ENCODE measurements around the gene ASPSCR1. TPM values are rescaled to one million over a fixed set of nuclear protein-coding genes. Genes with fewer than 3 reads are reported as not detected.

ASPSCR1 gene
- total RNA-seq, 2 donors from 2014 or later = 21.6 to 46.8 TPM

GRCh38 chr17:82000803-82001570 is 23.6 kb downstream of the ASPSCR1 start:
- no peaks in the 10 kb centered on the region for H3K36me3 Mint-ChIP-seq
- no peaks in the 10 kb centered on the region for H3K27me3 Mint-ChIP-seq
- no peak for DNase-seq (ENCODE audit: low spot score)
- H3K27ac Mint-ChIP-seq = no peak overlapping the region
- H3K4me1 Mint-ChIP-seq (ENCODE audit: low read depth in 2 of 2) = no peaks in the 10 kb centered on the region
- H3K4me3 Mint-ChIP-seq = no peak overlapping the region
- no peaks in the 10 kb centered on the region for H3K9me3 Mint-ChIP-seq
- ATAC-seq = peak in 1 of 2 donors; percentile 24

- Mint-ChIP-seq H3K36me3 (no peaks in the 10 kb centered on the region), H3K27me3 (no peaks in the 10 kb centered on the region), H3K4me1 (ENCODE audit: low read depth in 2 of 2) (no peaks in the 10 kb centered on the region), H3K27ac (no peak overlapping the region), H3K4me3 (no peak overlapping the region), H3K9me3 (no peaks in the 10 kb centered on the region)
- no peak for ATAC-seq
- no peak for DNase-seq (ENCODE audit: low spot score)
Observed at GRCh38 chr17:82001571-82002056, 24.2 kb downstream of the ASPSCR1 start.

- no peak for ATAC-seq
- Mint-ChIP-seq H3K4me3 (no peak overlapping the region), H3K27ac (no peak overlapping the region)
Observed at GRCh38 chr17:82003411-82004381, 26.3 kb downstream of the ASPSCR1 start.

GRCh38 chr17:82004517-82005455 is 27.4 kb downstream of the ASPSCR1 start:
- no peaks in the 10 kb centered on the region for H3K4me1 Mint-ChIP-seq (ENCODE audit: low read depth in 2 of 2)
- H3K27me3 Mint-ChIP-seq = no peaks in the 10 kb centered on the region
- no peaks in the 10 kb centered on the region for H3K9me3 Mint-ChIP-seq
- no peaks in the 10 kb centered on the region for H3K36me3 Mint-ChIP-seq
- no peak overlapping the region for H3K27ac Mint-ChIP-seq
- H3K4me3 Mint-ChIP-seq = no peak overlapping the region
- DNase-seq (ENCODE audit: low spot score) = no peak
- ATAC-seq = no peak

More at GRCh38 chr17:82003411-82004381, 26.3 kb downstream of the ASPSCR1 start:
- Mint-ChIP-seq H3K4me1 (ENCODE audit: low read depth in 2 of 2) (no peaks in the 10 kb centered on the region), H3K9me3 (no peaks in the 10 kb centered on the region), H3K27me3 (no peaks in the 10 kb centered on the region), H3K36me3 (no peaks in the 10 kb centered on the region)
- DNase-seq (ENCODE audit: low spot score) = no peak

- ATAC-seq = no peak
- no peaks in the 10 kb centered on the region for H3K36me3 Mint-ChIP-seq
- no peaks in the 10 kb centered on the region for H3K4me1 Mint-ChIP-seq (ENCODE audit: low read depth in 2 of 2)
- no peaks in the 10 kb centered on the region for H3K9me3 Mint-ChIP-seq
- H3K4me3 Mint-ChIP-seq = no peak overlapping the region
- no peaks in the 10 kb centered on the region for H3K27me3 Mint-ChIP-seq
- H3K27ac Mint-ChIP-seq = no peak overlapping the region
- DNase-seq (ENCODE audit: low spot score) = no peak
Observed at GRCh38 chr17:82005701-82006348, 28.4 kb downstream of the ASPSCR1 start.

GRCh38 chr17:82006468-82007227 is 29.2 kb downstream of the ASPSCR1 start:
- Mint-ChIP-seq H3K9me3 (no peaks in the 10 kb centered on the region), H3K4me3 (no peak overlapping the region), H3K36me3 (no peaks in the 10 kb centered on the region), H3K4me1 (ENCODE audit: low read depth in 2 of 2) (no peaks in the 10 kb centered on the region), H3K27me3 (no peaks in the 10 kb centered on the region), H3K27ac (no peak overlapping the region)
- DNase-seq (ENCODE audit: low spot score) (no peak), ATAC-seq (no peak)

- Mint-ChIP-seq H3K27me3 (no peaks in the 10 kb centered on the region), H3K36me3 (no peaks in the 10 kb centered on the region), H3K27ac (no peak overlapping the region), H3K4me3 (no peak overlapping the region), H3K9me3 (no peaks in the 10 kb centered on the region), H3K4me1 (ENCODE audit: low read depth in 2 of 2) (no peaks in the 10 kb centered on the region)
- ATAC-seq (no peak), DNase-seq (ENCODE audit: low spot score) (no peak)
Observed at GRCh38 chr17:82007228-82007494, 29.7 kb downstream of the ASPSCR1 start.

GRCh38 chr17:82007495-82008257 is 30.2 kb downstream of the ASPSCR1 start:
- no peak overlapping the region for H3K27ac Mint-ChIP-seq
- ATAC-seq (no peak), DNase-seq (ENCODE audit: low spot score) (no peak)
- H3K4me3 Mint-ChIP-seq = no peak overlapping the region
- no peaks in the 10 kb centered on the region for H3K36me3 Mint-ChIP-seq
- no peaks in the 10 kb centered on the region for H3K4me1 Mint-ChIP-seq (ENCODE audit: low read depth in 2 of 2)
- H3K9me3 Mint-ChIP-seq = no peaks in the 10 kb centered on the region
- H3K27me3 Mint-ChIP-seq = no peaks in the 10 kb centered on the region

GRCh38 chr17:82008258-82008940 is 31.0 kb downstream of the ASPSCR1 start:
- Mint-ChIP-seq H3K4me3 (no peak overlapping the region), H3K36me3 (no peaks in the 10 kb centered on the region), H3K9me3 (no peaks in the 10 kb centered on the region), H3K27me3 (no peaks in the 10 kb centered on the region), H3K27ac (no peak overlapping the region), H3K4me1 (ENCODE audit: low read depth in 2 of 2) (no peaks in the 10 kb centered on the region)
- no peak for ATAC-seq
- DNase-seq (ENCODE audit: low spot score) = no peak

- ATAC-seq = no peak
- Mint-ChIP-seq H3K9me3 (no peaks in the 10 kb centered on the region), H3K36me3 (no peaks in the 10 kb centered on the region), H3K27me3 (no peaks in the 10 kb centered on the region), H3K4me1 (ENCODE audit: low read depth in 2 of 2) (no peaks in the 10 kb centered on the region), H3K27ac (no peak overlapping the region), H3K4me3 (no peak overlapping the region)
- DNase-seq (ENCODE audit: low spot score) = no peak
Observed at GRCh38 chr17:82008941-82009405, 31.5 kb downstream of the ASPSCR1 start.

GRCh38 chr17:82009413-82009812 is 32.0 kb downstream of the ASPSCR1 start:
- DNase-seq (ENCODE audit: low spot score) = no peak
- no peak overlapping the region for H3K4me3 Mint-ChIP-seq
- H3K4me1 Mint-ChIP-seq (ENCODE audit: low read depth in 2 of 2) = no peaks in the 10 kb centered on the region
- H3K27me3 Mint-ChIP-seq = no peaks in the 10 kb centered on the region
- no peaks in the 10 kb centered on the region for H3K36me3 Mint-ChIP-seq
- no peak for ATAC-seq
- H3K9me3 Mint-ChIP-seq = no peaks in the 10 kb centered on the region
- H3K27ac Mint-ChIP-seq = no peak overlapping the region
